SW 1271 (cell line): ENCODE data around the gene C11orf91.

Experiments used
- DNase-seq, 2 experiments: peaks; one replicate each; lab custom pipeline; 2025; lab: John Stamatoyannopoulos, UW

Gene C11orf91

DNA sequence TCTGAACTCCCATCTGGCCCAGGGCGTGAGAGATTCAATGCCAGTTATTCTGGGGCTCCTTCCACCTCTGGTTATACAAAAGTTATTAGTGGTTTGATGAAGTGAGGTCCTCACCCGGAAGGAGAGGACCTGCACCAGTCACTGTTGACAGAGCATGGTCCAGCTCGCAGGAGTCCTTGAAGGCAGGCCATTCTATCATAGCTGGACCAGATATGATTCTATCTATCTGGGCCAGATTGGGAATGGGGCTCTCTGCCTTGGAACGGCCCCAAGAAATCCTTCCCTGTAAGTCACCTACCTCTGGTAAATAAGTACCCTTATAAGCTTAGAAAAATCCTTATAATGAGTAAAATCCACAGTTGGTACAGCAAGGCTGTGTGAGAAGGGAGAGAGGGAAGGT is 50.7 kb downstream of the C11orf91 start:
- DNase-seq: no peak
